BE2C (cell line): ENCODE results near the gene TMEM129.

Experiments
- DNase-seq: peaks from one replicate; pipeline ENCODE4 v3.0.0-alpha.2; 2020
- H3K27me3 ChIP-seq: fragments of 250-450 bp; sonication (Bioruptor Pico); 2 replicates; pipeline ENCODE4 v1.5.1; 2020; ENCODE audit warnings: mild to moderate bottlenecking
- H3K36me3 ChIP-seq: fragments of 250-450 bp; sonication (Bioruptor Pico); 2 replicates; pipeline ENCODE4 v1.5.1; 2020; ENCODE audit warnings: mild to moderate bottlenecking
- H3K4me1 ChIP-seq: fragments of 250-450 bp; sonication (Bioruptor Pico); 2 replicates; pipeline ENCODE4 v1.5.1; 2020
- H3K4me3 ChIP-seq: 2 replicates; pipeline ENCODE4 v1.5.1; 2011; ENCODE audit warnings: low read depth, low read length
- H3K9me3 ChIP-seq: fragments of 250-450 bp; sonication (Bioruptor Pico); 2 replicates; pipeline ENCODE4 v1.5.1; 2020
- CTCF ChIP-seq: IDR thresholded peaks from 2 replicates; pipeline ENCODE4 v1.5.1; 2012; ENCODE audit warnings: mild to moderate bottlenecking, low read depth, low read length

TMEM129 gene

GRCh38 chr4:1685235-1686150 is 35.6 kb downstream of the TMEM129 start:
- no peaks in the 10 kb centered on the region for H3K4me1 ChIP-seq
- H3K27me3 ChIP-seq, result no peaks in the 10 kb centered on the region
- H3K9me3 ChIP-seq, result no peaks in the 10 kb centered on the region
- peaks cover 3% of the 10 kb centered on the region for H3K36me3 ChIP-seq
- DNase-seq, result no peak
- TF ChIP-seq CTCF, result no peak
- H3K4me3 ChIP-seq, result no peak overlapping the region

- TF ChIP-seq CTCF, result no peak
- Histone ChIP-seq H3K36me3 (no peaks in the 10 kb centered on the region; the same call in 1 of the 2 replicates), H3K4me1 (no peaks in the 10 kb centered on the region), H3K27me3 (no peaks in the 10 kb centered on the region), H3K9me3 (no peaks in the 10 kb centered on the region), H3K4me3 (no peak overlapping the region)
- no peak for DNase-seq
These were observed 36.5 kb downstream of the TMEM129 start for GRCh38 chr4:1684506-1685234.

GRCh38 chr4:1683736-1684505 is 37.2 kb downstream of the TMEM129 start, which contains the start of gene FAM53A:
Gene FAM53A, minus strand, starts transcription at chr4:1684313. Its CDS starts 15,572 bp downstream, at chr4:1668741.
- no peaks in the 10 kb centered on the region for H3K36me3 ChIP-seq
- peak within 1 kb of the TSS; percentile 51 for H3K4me3 ChIP-seq
- no peaks in the 10 kb centered on the region for H3K9me3 ChIP-seq
- H3K27me3 ChIP-seq, result no peaks in the 10 kb centered on the region
- H3K4me1 ChIP-seq, result no peaks in the 10 kb centered on the region
- peak; percentile 93 for DNase-seq
- TF ChIP-seq CTCF, result no peak

- DNase-seq, result no peak
- H3K27me3 ChIP-seq, result no peaks in the 10 kb centered on the region
- TF ChIP-seq CTCF, result no peak
- no peaks in the 10 kb centered on the region for H3K36me3 ChIP-seq
- no peaks in the 10 kb centered on the region for H3K4me1 ChIP-seq
- H3K4me3 ChIP-seq, result peak overlapping the region; percentile 51
- H3K9me3 ChIP-seq, result no peaks in the 10 kb centered on the region
These were observed 37.8 kb downstream of the TMEM129 start for GRCh38 chr4:1683261-1683735.

GRCh38 chr4:1682860-1683259 is 38.3 kb downstream of the TMEM129 start:
- Histone ChIP-seq H3K4me1 (no peaks in the 10 kb centered on the region), H3K36me3 (no peaks in the 10 kb centered on the region)

More at GRCh38 chr4:1682860-1683259, 38.3 kb downstream of the TMEM129 start:
- no peak for DNase-seq
- TF ChIP-seq CTCF, result no peak
- no peaks in the 10 kb centered on the region for H3K9me3 ChIP-seq
- no peak overlapping the region for H3K4me3 ChIP-seq
- H3K27me3 ChIP-seq, result no peaks in the 10 kb centered on the region
